HEK293 (cell line): ENCODE results near the gene KIAA1614.
A peak's percentile ranks its signal among the peaks of the same experiment; 100 is the strongest.

Source experiments
- CTCF ChIA-PET: fragments of 350-600 bp; formaldehyde crosslinking; extraction: SDS; loops from one replicate; lab custom pipeline; 2021; ENCODE audit warnings: antibody characterized with exemption; lab: Yijun Ruan, JAX
- POLR2A ChIA-PET: fragments of 300-600 bp; formaldehyde crosslinking; extraction: SDS; loops from one replicate; lab custom pipeline; 2020; ENCODE audit warnings: antibody characterized with exemption, inconsistent platforms; lab: Yijun Ruan, JAX
- H3K27ac ChIP-seq: fragments of 200-500 bp; sonication (Bioruptor generic); 2 replicates; pipeline ENCODE4 v1.5.1; 2014; ENCODE audit warnings: low read depth, low read length, control low read depth, inconsistent platforms; ENCODE audit errors: extremely low read depth
- H3K36me3 ChIP-seq, 2 experiments: fragments of 200-500 bp in 1 of 2; sonication (Bioruptor generic) in 1 of 2; 1 replicate in 1 of 2; 2 replicates in 1 of 2; pipeline ENCODE4 v1.5.1; 2014 to 2017; ENCODE audit warnings: inconsistent platforms in 2 of 2, low read length in 2 of 2; ENCODE audit not compliant: control insufficient read depth in 2 of 2, insufficient read depth in 1 of 2
- H3K4me1 ChIP-seq: fragments of 200-500 bp; sonication (Bioruptor generic); 2 replicates; pipeline ENCODE4 v1.5.1; 2014; ENCODE audit warnings: mild to moderate bottlenecking, low read length, inconsistent platforms; ENCODE audit not compliant: control insufficient read depth, insufficient read depth
- H3K4me3 ChIP-seq: 2 replicates; pipeline ENCODE4 v1.5.1; 2011; ENCODE audit warnings: low read depth, mild to moderate bottlenecking, control low read depth, low read length, moderate library complexity
- H3K9me3 ChIP-seq: fragments of 200-500 bp; sonication (Bioruptor generic); 2 replicates; pipeline ENCODE4 v1.5.1; 2014; ENCODE audit warnings: low read depth, low read length, inconsistent platforms; ENCODE audit not compliant: control insufficient read depth, insufficient read depth
- REST ChIP-seq: fragments of 450-650 bp; formaldehyde crosslinking; IDR thresholded peaks from 2 replicates; pipeline ENCODE4 v1.5.1; 2016; ENCODE audit warnings: missing biosample characterization, missing genetic modification characterization
- SCRT2 ChIP-seq: fragments of 450-650 bp; formaldehyde crosslinking; IDR thresholded peaks from 2 replicates; pipeline ENCODE4 v1.5.1; 2016; ENCODE audit warnings: missing biosample characterization, missing genetic modification characterization
- ZFP41 ChIP-seq: fragments of 450-650 bp; formaldehyde crosslinking; IDR thresholded peaks from 2 replicates; pipeline ENCODE4 v1.5.1; 2016; ENCODE audit warnings: missing biosample characterization, missing genetic modification characterization, borderline replicate concordance
- ZNF138 ChIP-seq: fragments of 450-650 bp; formaldehyde crosslinking; IDR thresholded peaks from 2 replicates; pipeline ENCODE4 v1.5.1; 2016; ENCODE audit warnings: missing biosample characterization, missing genetic modification characterization, borderline replicate concordance
- ZNF404 ChIP-seq: fragments of 450-650 bp; formaldehyde crosslinking; IDR thresholded peaks from 2 replicates; pipeline ENCODE4 v1.5.1; 2017; ENCODE audit warnings: missing biosample characterization, missing genetic modification characterization
- ZNF416 ChIP-seq: fragments of 450-650 bp; formaldehyde crosslinking; IDR thresholded peaks from 2 replicates; pipeline ENCODE4 v1.5.1; 2016; ENCODE audit warnings: missing biosample characterization, missing genetic modification characterization
- ZNF501 ChIP-seq: fragments of 450-650 bp; formaldehyde crosslinking; IDR thresholded peaks from 2 replicates; pipeline ENCODE4 v1.5.1; 2016; ENCODE audit warnings: missing biosample characterization, missing genetic modification characterization
- ZNF510 ChIP-seq: fragments of 450-650 bp; formaldehyde crosslinking; IDR thresholded peaks from 2 replicates; pipeline ENCODE4 v1.5.1; 2018; ENCODE audit warnings: mild to moderate bottlenecking, missing genetic modification characterization, missing biosample characterization; ENCODE audit not compliant: insufficient replicate concordance
- ZNF521 ChIP-seq: fragments of 450-650 bp; formaldehyde crosslinking; IDR thresholded peaks from 2 replicates; pipeline ENCODE4 v1.5.1; 2017; ENCODE audit warnings: missing biosample characterization, mild to moderate bottlenecking, missing genetic modification characterization
- ZNF558 ChIP-seq: fragments of 450-650 bp; formaldehyde crosslinking; IDR thresholded peaks from 2 replicates; pipeline ENCODE4 v1.5.1; 2016; ENCODE audit warnings: missing biosample characterization, missing genetic modification characterization
- ZNF701 ChIP-seq: fragments of 450-650 bp; formaldehyde crosslinking; IDR thresholded peaks from 2 replicates; pipeline ENCODE4 v1.5.1; 2016; ENCODE audit warnings: missing biosample characterization, missing genetic modification characterization
- ZNF777 ChIP-seq: fragments of 450-650 bp; formaldehyde crosslinking; IDR thresholded peaks from 2 replicates; pipeline ENCODE4 v1.5.1; 2017; ENCODE audit warnings: missing biosample characterization, missing genetic modification characterization, borderline replicate concordance
- ZNF785 ChIP-seq: fragments of 450-650 bp; formaldehyde crosslinking; IDR thresholded peaks from 2 replicates; pipeline ENCODE4 v1.5.1; 2016; ENCODE audit warnings: missing biosample characterization, missing genetic modification characterization
- ZNF830 ChIP-seq: fragments of 450-650 bp; IDR thresholded peaks from 2 replicates; pipeline ENCODE4 v1.5.0; 2018; ENCODE audit warnings: missing biosample characterization, missing genetic modification characterization, low read depth, mild to moderate bottlenecking, moderate library complexity

KIAA1614 gene

GRCh38 chr1:180898441-180899219, 14.1 kb upstream of the KIAA1614 start:
- H3K4me1 ChIP-seq = no peaks in the 10 kb centered on the region
- H3K4me3 ChIP-seq = no peak overlapping the region
- TF ChIP-seq REST (tag by site-specific recombination) (peak; percentile 50), SCRT2 (tag by site-specific recombination) (no peak), ZFP41 (tag by site-specific recombination) (no peak), ZNF701 (tag by site-specific recombination) (no peak), ZNF558 (tag by site-specific recombination) (no peak), ZNF830 (no peak)
- H3K27ac ChIP-seq = no peak overlapping the region
- CTCF ChIA-PET = no interaction called here
- H3K9me3 ChIP-seq = no peaks in the 10 kb centered on the region
- POLR2A ChIA-PET = no interaction called here
- no peaks in the 10 kb centered on the region for H3K36me3 ChIP-seq

GRCh38 chr1:180899262-180899661, 13.4 kb upstream of the KIAA1614 start:
- Histone ChIP-seq H3K27ac (no peak overlapping the region), H3K36me3 (no peaks in the 10 kb centered on the region), H3K4me1 (no peaks in the 10 kb centered on the region), H3K9me3 (no peaks in the 10 kb centered on the region), H3K4me3 (no peak overlapping the region)
- TF ChIP-seq ZNF404 (tag by site-specific recombination) (no peak), ZNF777 (tag by site-specific recombination) (no peak), ZNF138 (no peak), ZNF501 (tag by site-specific recombination) (no peak), ZNF521 (tag by site-specific recombination) (no peak), ZNF510 (tag by site-specific recombination) (no peak), ZNF416 (tag by site-specific recombination) (no peak)
- CTCF ChIA-PET = no interaction called here
- POLR2A ChIA-PET = no interaction called here

- Histone ChIP-seq H3K4me3 (no peak overlapping the region), H3K4me1 (no peaks in the 10 kb centered on the region), H3K36me3 (no peaks in the 10 kb centered on the region), H3K27ac (no peak overlapping the region), H3K9me3 (no peaks in the 10 kb centered on the region)
- POLR2A ChIA-PET = no interaction called here
- TF ChIP-seq ZNF785 (tag by site-specific recombination) (no peak), SCRT2 (tag by site-specific recombination) (0 out of 2 replicates have a peak, but pooled peaks have one; percentile 43)
- CTCF ChIA-PET = interaction anchor here (0.6 to 1.3 kb wide), 2 partner anchors 20 to 386 kb away, joined by 4 to 8 read pairs; no protein-coding TSS in a partner anchor
Observed at GRCh38 chr1:180901076-180901990, 11.4 kb upstream of the KIAA1614 start.
